HepG2 (cell line): ENCODE data around the gene RBBP8NL. TPM values are rescaled to one million over a fixed set of nuclear protein-coding genes. Genes with fewer than 3 reads are reported as not detected.

Source experiments
- ATF1 ChIP-seq: IDR thresholded peaks from 2 replicates; pipeline ENCODE4 v1.6.1; 2016; ENCODE audit warnings: mild to moderate bottlenecking, control low read depth
- ATF7-NPFF ChIP-seq: sonication (generic); formaldehyde crosslinking; IDR thresholded peaks from 2 replicates; pipeline ENCODE4 v1.8.1; 2023; ENCODE audit warnings: mild to moderate bottlenecking, low read depth, missing genetic modification reagents, moderate library complexity
- BRCA1 ChIP-seq: sonication (generic); formaldehyde crosslinking; IDR thresholded peaks from 2 replicates; pipeline ENCODE4 v1.4.0; 2020; ENCODE audit warnings: missing genetic modification reagents
- EP300 ChIP-seq, 3 experiments: sonication (generic) in 1 of 3; formaldehyde crosslinking in 1 of 3; IDR thresholded peaks; 2 replicates each; pipeline versions ENCODE4 v1.5.1 to v1.6.1; 2011 to 2020; ENCODE audit warnings: low read depth in 2 of 3, low read length in 2 of 3, borderline replicate concordance in 1 of 3, improper control_type of control experiment in 1 of 3, mild to moderate bottlenecking in 1 of 3, missing genetic modification reagents in 1 of 3, moderate library complexity in 1 of 3
- FOXO1 ChIP-seq: sonication (generic); formaldehyde crosslinking; IDR thresholded peaks from 2 replicates; pipeline ENCODE4 v1.4.0; 2020; ENCODE audit warnings: missing genetic modification reagents
- GATAD1 ChIP-seq: IDR thresholded peaks from 2 replicates; pipeline ENCODE4 v1.6.1; 2016; ENCODE audit warnings: missing genetic modification reagents, missing compliant biosample characterization
- HHEX ChIP-seq: IDR thresholded peaks from 2 replicates; pipeline ENCODE4 v1.6.1; 2016; ENCODE audit warnings: control low read depth
- LCORL ChIP-seq, 2 experiments: fragments of 450-650 bp in 1 of 2; sonication (generic) in 1 of 2; formaldehyde crosslinking in 1 of 2; IDR thresholded peaks; 2 replicates each; pipeline versions ENCODE4 v1.5.0 to v1.6.1; 2017 to 2020; ENCODE audit warnings: antibody characterized with exemption in 1 of 2, missing genetic modification reagents in 1 of 2
- MAZ ChIP-seq, 2 experiments: sonication (generic) in 1 of 2; formaldehyde crosslinking in 1 of 2; IDR thresholded peaks; 2 replicates each; pipeline versions ENCODE4 v1.5.0 to v1.6.1; 2012 to 2020; ENCODE audit warnings: low read depth in 2 of 2, mild to moderate bottlenecking in 2 of 2, borderline replicate concordance in 1 of 2, improper control_type of control experiment in 1 of 2, low read length in 1 of 2, missing genetic modification reagents in 1 of 2, moderate library complexity in 1 of 2
- NFKB2 ChIP-seq: sonication (generic); formaldehyde crosslinking; IDR thresholded peaks from 2 replicates; pipeline ENCODE4 v1.4.0; 2020; ENCODE audit warnings: missing genetic modification reagents, borderline replicate concordance
- NONO ChIP-seq, 2 experiments: fragments of 450-650 bp in 1 of 2; sonication (generic) in 1 of 2; formaldehyde crosslinking in 1 of 2; IDR thresholded peaks in 1 of 2; conservative IDR thresholded peaks in 1 of 2; 2 replicates each; pipeline versions ENCODE4 v1.6.1 to v1.8.0; 2017 to 2022; ENCODE audit warnings: mild to moderate bottlenecking in 1 of 2, missing genetic modification reagents in 1 of 2, moderate library complexity in 1 of 2
- PTBP1 ChIP-seq: fragments of 200-400 bp; formaldehyde crosslinking; IDR thresholded peaks from 2 replicates; pipeline ENCODE4 v1.6.1; 2018; ENCODE audit warnings: low read length, low read depth; ENCODE audit not compliant: poor library complexity, severe bottlenecking
- SNAPC2 ChIP-seq: sonication (generic); formaldehyde crosslinking; IDR thresholded peaks from 2 replicates; pipeline ENCODE4 v1.8.1; 2022; ENCODE audit warnings: mild to moderate bottlenecking, missing genetic modification reagents
- THAP9 ChIP-seq: sonication (generic); formaldehyde crosslinking; IDR thresholded peaks from 2 replicates; pipeline ENCODE4; 2020; ENCODE audit warnings: missing genetic modification reagents, mild to moderate bottlenecking, borderline replicate concordance
- ZBTB7B ChIP-seq: sonication (generic); formaldehyde crosslinking; IDR thresholded peaks from 2 replicates; pipeline ENCODE4 v1.4.0; 2020; ENCODE audit warnings: missing genetic modification reagents
- ZC3H4 ChIP-seq: sonication (generic); formaldehyde crosslinking; IDR thresholded peaks from 2 replicates; pipeline ENCODE4 v1.4.0; 2020; ENCODE audit warnings: missing genetic modification reagents, borderline replicate concordance
- ZNF101 ChIP-seq: sonication (generic); formaldehyde crosslinking; IDR thresholded peaks from 2 replicates; pipeline ENCODE4 v1.4.0; 2020; ENCODE audit warnings: mild to moderate bottlenecking, low read depth, missing genetic modification reagents, borderline replicate concordance
- ZNF180 ChIP-seq: sonication (generic); formaldehyde crosslinking; IDR thresholded peaks from 2 replicates; pipeline ENCODE4 v1.4.0; 2020; ENCODE audit warnings: low read depth, missing genetic modification reagents, borderline replicate concordance
- ZNF326 ChIP-seq: sonication (generic); formaldehyde crosslinking; IDR thresholded peaks from 2 replicates; pipeline ENCODE4 v1.4.0; 2020; ENCODE audit warnings: missing genetic modification reagents, borderline replicate concordance
- ZNF329 ChIP-seq: sonication (generic); formaldehyde crosslinking; IDR thresholded peaks from 2 replicates; pipeline ENCODE4 v1.9.0; 2021; ENCODE audit warnings: low read depth, mild to moderate bottlenecking, missing genetic modification reagents
- ZNF33A ChIP-seq: sonication (generic); formaldehyde crosslinking; IDR thresholded peaks from 2 replicates; pipeline ENCODE4 v1.5.1; 2020; ENCODE audit warnings: missing genetic modification reagents, mild to moderate bottlenecking, moderate library complexity, borderline replicate concordance
- ZNF614 ChIP-seq: IDR thresholded peaks from 2 replicates; pipeline ENCODE4 v1.6.1; 2018; ENCODE audit warnings: missing biosample characterization, missing genetic modification reagents, inconsistent platforms, borderline replicate concordance
- ZNF772 ChIP-seq: sonication (generic); formaldehyde crosslinking; IDR thresholded peaks from 2 replicates; pipeline ENCODE4 v1.5.0; 2020; ENCODE audit warnings: mild to moderate bottlenecking, missing genetic modification reagents
- ZNF776 ChIP-seq: sonication (generic); formaldehyde crosslinking; IDR thresholded peaks from 2 replicates; pipeline ENCODE4 v1.4.0; 2020; ENCODE audit warnings: mild to moderate bottlenecking, missing genetic modification reagents
- ZSCAN20 ChIP-seq: sonication (generic); formaldehyde crosslinking; IDR thresholded peaks from 2 replicates; pipeline ENCODE4 v1.4.0; 2020; ENCODE audit warnings: missing genetic modification reagents, mild to moderate bottlenecking, borderline replicate concordance
- polyA plus RNA-seq, 8 experiments: library from polyadenylated mRNA; depleted of rRNA in 3 of 8; stranded (reverse) in 7 of 8; unstranded in 1 of 8; fragments of >200 nt; fragmentation: Illumina TruSeq in 4 of 8; extraction: Trizol in 4 of 8; gene quantifications; 2 replicates each; pipeline versions ENCODE4 v1.2.1 to v1.2.3, GENCODE V29; 2011 to 2016; ENCODE audit warnings: low read depth in 4 of 8, missing spikeins in 1 of 8, mixed read lengths in 1 of 8; ENCODE audit not compliant: insufficient read depth in 1 of 8
- total RNA-seq, 5 experiments: library from RNA; depleted of rRNA; stranded (reverse); fragments of >200 nt; fragmentation: Illumina TruSeq; extraction: Trizol; gene quantifications; 2 replicates each; pipeline ENCODE4 v1.2.3, GENCODE V29; 2016; ENCODE audit warnings: low read depth in 1 of 5

The RBBP8NL gene
- total and polyA plus RNA-seq, 2 of the 13 experiments (the other 11 are each of a cell fraction or from before 2014, with no cell fraction given): 0.69 to 0.86 TPM

DNA sequence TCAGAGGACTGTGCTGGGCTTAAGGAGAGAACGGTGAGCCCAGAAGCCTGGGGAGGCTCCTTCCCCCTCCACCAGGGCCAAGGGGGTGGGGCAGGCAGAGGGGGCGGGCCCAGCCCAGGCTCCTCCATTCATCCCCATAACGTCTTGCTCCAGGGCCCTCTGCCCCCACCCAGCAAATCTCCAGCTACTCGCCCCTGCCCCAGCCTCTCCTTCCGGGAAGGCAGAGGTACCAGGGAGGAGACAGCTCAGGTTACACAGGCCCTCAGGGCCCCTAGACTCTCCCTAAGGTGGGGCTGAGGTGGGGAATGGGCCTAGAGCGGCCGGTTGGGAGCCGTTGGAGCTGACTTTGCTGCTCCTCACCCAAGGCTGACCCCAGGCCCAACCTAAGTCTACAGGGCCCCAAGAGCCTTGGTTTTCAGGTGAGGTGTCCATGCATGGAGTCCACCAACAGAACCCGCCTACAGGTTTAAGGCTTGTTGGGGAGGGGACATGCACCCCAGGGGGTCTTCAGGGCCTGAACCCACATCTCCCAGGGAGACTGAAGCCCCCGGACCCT, 61.4 kb downstream of the RBBP8NL start (continued):
- TF ChIP-seq EP300 (IDR thresholded peaks at IDR 0.05; ENCODE audit: low read depth in 2 of 2, low read length in 2 of 2): no peak
- TF ChIP-seq EP300 (CRISPR knock-in tag; IDR thresholded peaks at IDR 0.05; ENCODE audit: borderline replicate concordance): no peak
- no peak for TF ChIP-seq HHEX (CRISPR knock-in tag)
- TF ChIP-seq THAP9 (CRISPR knock-in tag): 0 out of 2 replicates have a peak, but pooled peaks have one; percentile 33
- TF ChIP-seq NFKB2: peak; percentile 18; the same call in 1 of the 2 replicates
- no peak for TF ChIP-seq ZC3H4 (CRISPR knock-in tag)
- no peak for TF ChIP-seq ZNF326 (CRISPR knock-in tag)
- TF ChIP-seq ZNF614 (CRISPR knock-in tag): no peak
- TF ChIP-seq ATF1 (CRISPR knock-in tag): no peak
- TF ChIP-seq ZNF180 (CRISPR knock-in tag): no peak
- no peak; the same call in 1 of the 2 replicates for TF ChIP-seq FOXO1 (CRISPR knock-in tag)
- TF ChIP-seq ZNF329 (CRISPR knock-in tag): 0 out of 2 replicates have a peak, but pooled peaks have one; percentile 58
- TF ChIP-seq SNAPC2 (CRISPR knock-in tag): no peak
- TF ChIP-seq ZNF776 (CRISPR knock-in tag): no peak
- TF ChIP-seq GATAD1 (CRISPR knock-in tag): no peak
- no peak; the same call in 1 of the 2 replicates for TF ChIP-seq BRCA1 (CRISPR knock-in tag)
- TF ChIP-seq ZSCAN20 (CRISPR knock-in tag): no peak
- TF ChIP-seq NONO (IDR thresholded peaks at IDR 0.05): no peak
- TF ChIP-seq NONO (CRISPR knock-in tag; conservative IDR thresholded peaks at IDR 0.05): peak; percentile 13; the same call in 1 of the 2 replicates
- peak; percentile 17; the same call in 1 of the 2 replicates for TF ChIP-seq MAZ (IDR thresholded peaks at IDR 0.05; ENCODE audit: borderline replicate concordance, low read depth, low read length)
- TF ChIP-seq MAZ (CRISPR knock-in tag; IDR thresholded peaks at IDR 0.05; ENCODE audit: low read depth): no peak
- no peak for TF ChIP-seq ZNF33A
- no peak for TF ChIP-seq ATF7-NPFF
- TF ChIP-seq ZBTB7B (CRISPR knock-in tag): no peak
- TF ChIP-seq LCORL (IDR thresholded peaks at IDR 0.05): no peak
- no peak for TF ChIP-seq LCORL (CRISPR knock-in tag; IDR thresholded peaks at IDR 0.05)
- no peak for TF ChIP-seq PTBP1
- TF ChIP-seq ZNF101 (CRISPR knock-in tag): no peak; the same call in 1 of the 2 replicates
- 0 out of 2 replicates have a peak, but pooled peaks have one; percentile 45 for TF ChIP-seq ZNF772
